Activated CD4-positive, alpha-beta T cell treated with anti-CD3 and anti-CD28 coated beads, Interleukin-10, Interleukin-2, amounts not matched to agents 100 ng/mL and 50 ng/mL, durations not matched to agents 16 hours and 8 hours (primary cell): ENCODE results near the gene PIP4K2A.

Experiments used
- DNase-seq: peaks from one replicate; pipeline ENCODE4 v3.0.0-alpha.2; 2020

Gene PIP4K2A

DNA sequence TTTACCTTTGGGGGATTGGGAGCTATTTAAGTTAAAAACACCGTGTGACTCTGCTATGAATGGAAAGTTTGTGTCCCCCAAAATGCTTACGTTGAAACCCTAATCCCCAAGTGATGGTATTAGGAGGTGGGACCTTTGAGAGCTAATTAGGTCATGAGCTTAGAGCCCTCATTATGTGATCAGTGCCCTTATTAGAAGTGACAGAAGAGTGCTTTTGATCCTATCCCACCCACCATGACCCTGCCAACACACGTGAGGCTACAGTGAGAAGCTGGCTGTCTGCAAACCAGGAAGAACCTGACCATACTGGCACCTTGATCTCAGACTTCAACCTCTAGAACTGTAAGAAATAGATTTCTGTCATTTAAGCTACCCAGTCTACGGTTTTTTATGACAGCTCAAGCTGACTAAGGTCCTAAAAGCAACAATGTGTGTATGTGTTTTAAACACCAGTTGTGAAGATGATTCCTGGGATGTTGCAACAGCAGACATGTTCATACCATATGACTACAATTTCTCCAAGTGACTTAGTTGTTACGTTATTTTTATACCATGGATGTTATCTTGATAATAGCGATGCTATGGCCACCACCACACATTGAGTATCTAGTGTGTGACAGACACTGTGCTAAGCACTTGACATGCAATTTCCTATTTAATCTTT is 124.4 kb downstream of the PIP4K2A start:
- DNase-seq: no peak

DNA sequence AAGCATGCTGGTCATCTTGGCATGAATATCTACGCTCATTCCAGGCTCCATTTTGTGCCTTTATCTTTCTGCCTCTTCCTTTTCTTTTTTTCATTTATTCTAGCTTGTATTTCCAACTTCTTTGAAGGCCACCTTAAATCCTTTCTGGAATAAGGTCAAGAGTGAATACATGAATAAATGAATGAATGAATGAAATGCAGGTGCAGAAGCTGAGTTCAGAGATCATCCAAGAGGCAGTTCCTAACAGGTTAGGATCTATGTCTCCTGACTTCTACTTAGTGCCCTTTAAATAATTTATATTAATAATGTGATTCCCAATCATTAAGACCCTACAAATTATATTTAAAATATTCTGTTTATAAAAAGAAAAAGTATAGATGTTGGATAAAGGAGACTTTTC is 125.9 kb downstream of the PIP4K2A start:
- DNase-seq: no peak

GRCh38 chr10:22583683-22584082 is 130.7 kb downstream of the PIP4K2A start:
- DNase-seq: no peak

DNA sequence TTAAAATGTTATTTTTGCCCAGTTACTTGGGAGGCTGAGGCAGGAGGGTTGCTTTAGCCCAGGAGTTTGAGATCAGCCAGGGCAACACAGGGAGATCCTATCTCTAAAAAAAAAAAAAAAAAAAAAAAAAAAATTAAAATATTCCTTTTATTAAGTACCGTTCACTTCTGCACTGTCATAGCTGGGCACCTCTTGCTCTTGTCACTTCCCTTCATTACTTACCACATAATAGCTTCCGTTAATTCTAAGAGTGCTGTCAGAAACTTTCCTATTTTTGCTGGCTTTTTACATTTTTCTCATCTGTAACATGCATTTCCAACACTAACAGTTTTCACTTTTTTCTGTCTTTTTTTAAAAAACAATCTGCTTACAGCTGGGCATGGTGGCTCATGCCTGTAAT is 132.9 kb downstream of the PIP4K2A start:
- no peak for DNase-seq

DNA sequence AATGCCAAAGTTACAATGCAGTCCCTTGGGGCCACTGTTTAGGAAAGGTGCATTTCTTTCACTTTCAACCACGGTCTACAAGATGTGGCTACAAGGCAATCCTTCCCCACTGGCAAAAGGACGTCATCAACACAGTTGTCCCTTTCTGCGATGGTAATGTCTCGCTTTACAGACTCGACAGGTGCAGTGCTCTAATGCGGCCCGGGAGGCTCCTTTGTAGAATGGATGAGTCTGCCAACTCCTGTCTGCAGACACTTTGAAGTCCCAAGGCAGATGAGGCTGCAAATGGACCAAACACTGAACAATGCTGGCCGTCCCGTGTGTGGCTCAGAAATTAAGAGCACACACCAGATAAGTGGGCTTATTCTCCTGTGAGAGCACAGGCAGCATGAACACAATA is 133.7 kb downstream of the PIP4K2A start:
- no peak for DNase-seq

- DNase-seq: no peak
Observed at GRCh38 chr10:22579826-22580225, 134.6 kb downstream of the PIP4K2A start.

DNA sequence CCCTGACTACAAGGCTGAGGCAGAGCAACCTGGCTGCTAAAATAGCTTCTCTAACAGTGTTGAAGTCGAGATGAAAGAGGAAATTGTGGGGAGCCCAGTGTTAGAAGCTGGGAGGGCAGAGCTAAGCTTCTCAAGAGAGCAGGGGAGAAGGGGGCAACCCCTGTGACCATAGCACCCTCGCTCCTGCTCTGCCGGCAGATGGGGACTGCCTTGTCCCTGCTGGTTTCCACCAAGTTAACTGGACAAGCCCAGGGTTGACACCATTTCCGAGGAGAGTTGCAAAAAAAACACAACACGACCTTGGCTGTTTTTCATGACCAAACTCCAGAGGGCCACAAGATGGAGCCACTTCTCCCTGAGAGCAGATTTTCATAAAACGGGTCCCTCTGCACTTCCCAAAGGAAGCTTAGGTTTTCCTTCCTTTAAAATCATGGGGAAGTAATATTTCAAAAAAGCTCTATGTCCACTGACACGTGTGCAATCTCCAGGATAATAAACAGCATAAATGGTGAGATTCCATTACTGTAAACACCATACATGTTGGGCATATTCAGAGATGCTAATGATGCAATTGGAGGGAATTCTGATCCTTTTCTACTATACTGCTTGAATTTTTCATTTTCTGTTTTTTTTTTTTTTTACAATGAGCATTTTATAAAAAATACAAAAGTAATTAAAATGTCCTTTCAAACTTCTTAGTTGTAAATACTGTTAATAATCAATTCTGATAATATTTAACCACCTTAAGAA is 140.4 kb downstream of the PIP4K2A start:
- no peak for DNase-seq

- peak; percentile 87 for DNase-seq
Observed at GRCh38 chr10:22570733-22571430, 143.5 kb downstream of the PIP4K2A start.

DNA sequence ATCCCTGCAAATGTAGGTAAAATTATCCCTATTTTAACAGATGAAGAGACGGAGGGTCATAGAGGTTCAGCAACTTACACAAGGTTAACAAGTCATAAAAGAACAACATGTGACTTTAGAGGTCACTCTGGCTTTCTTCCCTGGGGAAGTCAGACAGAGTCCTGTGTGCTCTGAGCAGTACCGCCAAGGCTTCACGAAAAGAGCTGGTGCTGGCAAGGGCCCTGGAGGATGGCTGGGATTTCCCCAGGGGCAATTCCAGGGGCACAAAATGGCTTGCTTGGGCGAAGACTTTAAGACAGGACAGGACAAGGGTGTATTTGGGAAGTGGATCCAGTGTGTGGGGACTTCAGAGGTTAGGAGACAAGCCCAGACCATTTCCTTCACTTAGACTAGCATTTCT is 144.1 kb downstream of the PIP4K2A start:
- DNase-seq: no peak

- no peak for DNase-seq
Observed at GRCh38 chr10:22568928-22569327, 145.4 kb downstream of the PIP4K2A start.

- no peak for DNase-seq
Observed at GRCh38 chr10:22564060-22564459, 150.3 kb downstream of the PIP4K2A start.

DNA sequence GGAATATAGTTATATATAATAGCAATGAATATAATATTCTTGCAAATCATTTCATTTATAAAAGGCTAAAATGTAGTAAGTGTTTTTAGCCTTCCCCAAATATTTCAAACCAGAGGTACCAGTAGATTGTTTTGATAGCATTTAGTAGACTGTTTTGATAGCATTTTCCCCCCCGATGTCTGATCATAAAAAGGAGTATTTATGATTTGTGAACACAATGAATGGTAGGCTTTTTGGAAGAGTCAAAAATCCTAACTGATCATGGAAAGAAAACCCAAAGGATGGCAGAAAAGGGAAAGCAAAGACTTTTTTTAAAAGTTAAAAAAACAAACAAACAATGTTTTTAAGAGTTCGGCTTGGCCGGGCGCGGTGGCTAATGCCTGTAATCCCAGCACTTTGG is 152.5 kb downstream of the PIP4K2A start:
- DNase-seq: no peak

- no peak for DNase-seq
Observed at GRCh38 chr10:22560913-22561239, 153.5 kb downstream of the PIP4K2A start.

GRCh38 chr10:22560096-22560912 is 154.1 kb downstream of the PIP4K2A start:
- no peak for DNase-seq

GRCh38 chr10:22557321-22557720 is 157.1 kb downstream of the PIP4K2A start:
- no peak for DNase-seq

GRCh38 chr10:22556774-22557173 is 157.6 kb downstream of the PIP4K2A start:
- DNase-seq: no peak

DNA sequence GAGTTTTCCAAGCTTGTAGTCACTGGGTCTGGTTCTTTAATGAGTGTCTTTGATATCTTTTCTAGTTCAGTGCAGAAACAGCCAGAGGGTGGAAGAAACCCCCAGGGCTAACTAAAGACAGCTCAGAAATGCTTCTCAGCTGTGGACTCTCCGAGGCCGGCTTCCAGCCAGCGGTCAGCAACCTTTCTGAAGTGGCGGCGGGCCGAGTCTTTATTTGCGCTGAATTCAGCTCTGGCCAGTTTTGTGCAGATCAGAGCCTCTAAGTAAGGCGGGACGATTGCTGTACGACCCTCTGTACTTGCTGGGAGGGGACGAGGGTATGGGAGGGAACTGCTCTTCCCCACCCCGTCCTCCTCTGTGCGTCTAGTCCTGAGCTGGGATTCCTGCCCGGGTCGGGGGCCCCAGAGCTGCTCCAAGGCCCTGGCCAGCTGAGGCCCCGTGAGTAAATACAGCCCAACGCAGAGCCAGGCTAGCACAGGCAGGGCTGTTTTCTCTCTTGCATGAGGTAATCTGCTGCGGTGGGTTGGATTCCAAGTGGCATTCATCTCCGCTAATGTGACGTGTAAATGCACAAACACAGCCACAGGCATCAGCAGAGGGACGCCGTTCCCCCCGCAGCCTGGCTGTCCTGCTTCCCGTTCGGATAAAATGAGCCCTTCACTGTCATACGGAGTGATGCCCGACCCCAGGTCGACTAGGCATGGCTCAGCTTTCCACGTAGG is 159.8 kb downstream of the PIP4K2A start:
- no peak for DNase-seq

DNA sequence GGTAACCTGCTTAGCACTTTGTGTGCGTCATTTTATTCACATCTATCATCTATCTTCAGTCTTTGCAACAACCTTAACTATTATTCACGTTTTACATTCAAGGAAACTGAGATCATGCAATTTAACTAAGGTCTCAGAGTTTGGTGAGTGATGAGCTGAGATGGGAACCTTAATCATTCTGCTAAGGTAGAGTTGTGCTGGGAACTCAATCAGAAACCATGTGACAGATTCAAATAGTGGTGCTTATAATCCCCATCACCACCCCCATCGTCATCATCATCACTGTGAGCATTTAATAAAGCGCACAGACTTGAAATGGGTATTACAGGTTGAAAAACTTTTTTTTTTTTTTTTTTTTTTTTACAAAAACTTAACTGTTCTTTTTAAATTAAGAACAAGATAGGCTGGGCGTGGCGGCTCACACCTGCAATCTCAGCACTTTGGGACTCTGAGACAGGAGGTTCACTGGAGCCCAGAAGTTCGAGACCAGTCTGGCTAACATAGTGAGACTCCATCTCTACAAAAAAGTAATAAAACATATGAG is 160.9 kb downstream of the PIP4K2A start:
- DNase-seq: no peak

DNA sequence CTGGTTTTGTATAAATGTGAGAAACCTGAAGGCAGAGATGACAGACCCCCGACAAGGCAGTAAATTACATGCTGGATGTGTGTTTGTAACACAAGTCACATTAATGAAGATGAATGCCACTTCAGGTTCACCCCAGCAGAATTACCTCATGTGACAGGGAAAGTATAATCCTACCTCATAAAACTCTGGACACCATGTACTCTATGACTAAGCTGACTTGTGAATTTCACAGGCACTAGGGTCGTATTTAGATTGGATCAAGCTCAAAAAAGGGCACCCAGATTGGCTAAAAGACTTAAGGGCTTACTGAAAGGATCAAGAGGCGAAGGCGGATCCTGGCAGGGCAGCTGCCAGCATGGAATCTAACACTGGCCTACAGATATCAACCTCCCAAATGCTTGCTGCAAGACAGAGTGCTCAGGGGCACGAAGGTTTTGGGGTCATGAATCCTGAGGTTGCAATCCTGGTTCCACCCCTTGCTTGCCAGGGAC is 161.4 kb downstream of the PIP4K2A start:
- no peak for DNase-seq

DNA sequence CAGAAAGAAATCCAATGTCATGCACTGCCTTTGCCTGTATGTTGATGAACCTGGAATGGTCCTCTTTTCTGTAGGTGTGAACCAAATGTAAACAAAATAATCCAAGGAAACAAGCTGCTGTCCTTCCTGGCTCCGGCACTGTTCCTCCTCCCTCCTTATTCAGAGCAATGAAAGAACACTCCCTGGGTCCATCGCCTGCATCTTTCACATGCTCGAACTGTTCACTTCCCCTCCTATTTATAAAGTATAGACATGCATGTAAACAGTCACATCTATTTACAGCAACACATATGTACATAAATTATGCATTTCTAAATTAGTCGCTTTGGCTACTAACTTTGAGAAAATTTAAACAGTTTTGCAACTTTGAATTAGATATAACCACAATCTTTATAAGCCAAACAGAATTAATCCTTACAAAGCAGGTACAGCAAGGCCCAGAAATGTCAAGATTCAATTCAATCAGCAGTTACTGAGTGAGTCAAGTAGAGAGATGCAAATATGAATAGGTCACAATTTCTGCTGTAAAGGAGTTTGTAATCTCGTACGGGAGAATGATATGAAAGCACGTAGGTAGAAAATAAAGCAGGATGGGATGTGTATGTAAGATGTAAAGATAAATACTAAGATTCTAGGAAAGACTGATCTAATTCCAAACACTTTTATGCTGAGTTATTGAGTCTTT is 162.6 kb downstream of the PIP4K2A start:
- peak; percentile 20 for DNase-seq

DNA sequence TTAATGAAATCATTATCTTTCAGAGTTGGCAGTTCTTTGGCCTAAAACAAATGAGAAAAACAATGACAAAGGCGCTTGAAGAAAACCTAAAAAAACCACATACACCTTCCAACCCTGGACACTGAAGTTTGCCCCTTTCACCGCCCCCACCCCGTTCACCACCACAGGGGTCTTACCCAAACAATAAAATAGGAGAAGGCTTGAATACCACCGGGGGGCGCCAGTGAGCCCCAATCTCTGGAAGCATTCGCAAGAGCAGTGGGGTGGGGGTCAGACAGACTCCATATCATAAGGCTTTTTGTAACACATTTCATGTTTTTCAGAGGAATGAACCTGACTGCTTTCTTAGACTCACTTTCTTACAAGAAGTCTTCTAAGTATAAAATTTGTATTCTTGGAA is 163.6 kb downstream of the PIP4K2A start:
- peak; percentile 55 for DNase-seq

DNA sequence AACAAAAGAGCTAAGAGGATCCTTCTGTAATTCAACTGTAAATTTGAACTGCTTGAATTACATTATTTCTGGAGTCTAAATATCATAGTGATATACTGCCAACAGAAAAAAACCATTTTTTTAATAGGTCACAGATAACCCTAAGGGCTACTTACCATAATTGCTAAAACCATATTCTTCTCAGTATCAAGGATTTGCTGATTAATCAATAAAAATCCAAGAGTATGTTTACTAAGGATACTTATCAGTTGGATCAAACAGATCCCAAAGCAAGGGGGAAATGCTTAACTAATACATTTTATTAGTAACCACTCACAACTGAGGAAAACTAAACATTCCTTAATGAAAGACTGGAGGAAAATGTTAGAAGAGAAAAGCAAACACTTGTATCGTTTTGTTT is 166.0 kb downstream of the PIP4K2A start:
- no peak for DNase-seq
